Ureter (tissue), 1 donor: ENCODE measurements around the gene CDH23. TPM values are rescaled to one million over a fixed set of nuclear protein-coding genes. Genes with fewer than 3 reads are reported as not detected.

ENCODE experiments used
- DNase-seq: peaks from one replicate; pipeline ENCODE4 v3.0.0-alpha.2; 2020; ENCODE audit warnings: low spot score
- total RNA-seq: library from RNA; stranded (reverse); gene quantifications from one replicate; pipeline ENCODE4 v1.2.4, GENCODE V29; 2023
- donor health status: DM: yes; HTN: yes; CAD: no.

CDH23 gene
- total RNA-seq, 1 donor from 2014 or later = 79.3 TPM

DNA sequence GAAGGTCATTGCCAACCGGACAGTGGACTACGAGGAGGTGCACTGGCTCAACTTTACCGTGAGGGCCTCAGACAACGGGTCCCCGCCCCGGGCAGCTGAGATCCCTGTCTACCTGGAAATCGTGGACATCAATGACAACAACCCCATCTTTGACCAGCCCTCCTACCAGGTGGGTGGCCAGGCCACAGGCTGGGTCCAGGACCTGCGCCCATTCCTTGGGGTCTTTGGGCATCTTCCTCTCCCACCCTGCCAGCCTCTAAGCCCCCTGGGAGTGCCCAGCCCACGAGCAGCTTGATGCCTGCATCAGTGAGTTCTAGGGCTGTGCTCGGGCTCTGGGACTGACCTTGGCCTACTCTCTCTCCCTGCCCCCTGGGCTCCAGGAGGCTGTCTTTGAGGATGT, 402.4 kb downstream of the CDH23 start:
- DNase-seq = no peak

DNA sequence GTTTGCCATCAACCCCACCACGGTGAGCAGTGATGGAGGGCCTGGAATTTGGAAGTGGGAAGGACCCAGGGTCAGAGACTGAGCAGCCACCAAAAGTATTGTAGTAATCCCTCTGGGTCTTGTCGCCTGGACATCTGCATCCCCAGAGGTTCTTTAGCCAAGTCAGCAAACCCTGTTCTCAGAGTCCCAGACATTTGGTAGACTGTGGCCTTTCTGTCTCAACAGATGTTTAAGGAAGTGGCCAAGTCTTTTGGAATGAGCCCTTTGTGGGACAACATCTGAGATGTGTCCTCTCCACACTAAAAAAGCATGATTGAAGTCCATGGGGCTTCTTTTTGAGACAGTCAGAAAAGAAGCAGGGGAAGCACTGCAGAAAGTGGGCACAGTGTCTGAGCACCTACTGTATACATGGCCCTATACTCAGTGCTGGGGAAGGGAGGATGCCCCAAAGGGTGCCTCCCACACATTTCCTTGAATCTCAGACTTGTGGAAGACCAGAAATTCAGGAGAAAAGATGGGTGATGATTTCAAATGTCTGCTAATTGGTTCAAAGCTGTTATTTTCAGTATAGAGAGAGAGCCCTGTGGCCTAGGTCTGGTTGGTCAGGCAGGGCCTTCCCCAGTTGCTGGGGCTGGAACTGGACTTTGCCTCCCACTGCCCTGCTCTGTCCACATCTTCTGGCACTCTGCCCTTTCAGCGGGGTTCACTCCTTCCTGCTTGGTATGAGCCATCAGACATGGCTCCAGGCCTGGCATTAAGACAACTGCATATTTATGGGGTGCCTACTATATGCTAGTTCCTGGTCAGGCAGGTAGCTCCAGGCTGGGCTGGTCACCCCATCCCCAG, 403.1 kb downstream of the CDH23 start:
- no peak for DNase-seq

DNA sequence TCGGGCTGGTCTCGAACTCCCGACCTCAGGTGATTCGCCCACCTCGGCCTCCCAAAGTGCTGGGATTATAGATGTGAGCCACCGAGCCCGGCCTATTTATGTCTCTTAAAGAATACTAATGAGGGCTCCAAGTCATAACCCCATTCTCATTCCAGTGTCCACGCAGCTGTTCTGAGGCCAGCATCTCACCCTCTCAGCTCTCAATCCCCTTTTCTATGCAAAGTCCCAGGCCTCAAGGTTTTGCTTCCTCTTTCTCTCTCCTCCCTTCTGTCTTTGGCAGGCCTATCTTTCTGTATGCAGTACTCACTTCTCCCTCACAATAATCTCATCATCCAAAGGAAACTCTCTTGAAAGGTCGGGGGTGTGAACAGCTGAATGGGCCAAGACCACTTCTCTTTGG, 404.6 kb downstream of the CDH23 start:
- no peak for DNase-seq

DNA sequence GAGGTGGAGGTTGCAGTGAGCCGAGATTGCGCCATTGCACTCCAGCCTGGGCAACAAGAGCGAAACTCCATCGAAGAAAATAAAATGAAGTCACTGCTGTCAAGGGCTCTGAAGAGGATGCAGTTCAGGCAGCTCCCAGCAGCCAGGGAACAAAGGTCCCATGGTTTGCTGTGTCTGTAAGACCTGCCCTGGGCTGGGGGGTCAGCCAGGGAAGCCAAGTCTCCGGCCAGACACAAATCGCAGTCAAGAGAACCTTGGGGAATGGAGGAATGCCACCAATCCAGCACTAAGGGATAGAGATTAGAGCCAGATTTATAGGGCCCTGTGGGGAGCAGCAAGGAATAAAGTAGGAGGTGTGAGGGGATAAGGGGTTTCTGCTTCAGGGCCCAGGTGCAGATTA, 405.5 kb downstream of the CDH23 start:
- no peak for DNase-seq

DNA sequence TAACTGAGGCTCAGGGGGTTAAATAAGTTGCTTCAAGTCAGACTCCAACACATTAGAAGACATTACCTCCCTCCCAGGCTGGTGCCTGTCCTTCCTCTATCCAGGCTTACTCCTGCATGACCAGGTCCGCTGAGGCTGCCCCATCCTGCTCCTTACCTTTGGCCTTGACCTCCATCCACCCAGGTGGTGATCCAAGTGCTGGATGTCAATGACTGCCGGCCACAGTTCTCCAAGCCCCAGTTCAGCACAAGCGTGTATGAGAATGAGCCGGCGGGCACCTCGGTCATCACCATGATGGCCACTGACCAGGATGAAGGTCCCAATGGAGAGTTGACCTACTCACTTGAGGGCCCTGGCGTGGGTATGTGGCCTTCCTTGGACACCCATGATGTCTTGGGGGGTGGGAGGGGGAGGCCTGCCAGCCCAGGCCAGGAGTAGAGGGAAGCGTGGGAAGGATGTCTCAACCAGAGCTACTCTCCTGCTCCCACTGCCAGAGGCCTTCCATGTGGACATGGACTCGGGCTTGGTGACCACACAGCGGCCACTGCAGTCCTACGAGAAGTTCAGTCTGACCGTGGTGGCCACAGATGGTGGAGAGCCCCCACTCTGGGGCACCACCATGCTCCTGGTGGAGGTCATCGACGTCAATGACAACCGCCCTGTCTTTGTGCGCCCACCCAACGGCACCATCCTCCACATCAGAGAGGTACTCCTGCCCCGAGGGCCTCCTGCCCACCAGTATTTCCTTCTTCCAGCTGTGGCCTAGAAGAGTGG, 406.2 kb downstream of the CDH23 start:
- DNase-seq = no peak

DNA sequence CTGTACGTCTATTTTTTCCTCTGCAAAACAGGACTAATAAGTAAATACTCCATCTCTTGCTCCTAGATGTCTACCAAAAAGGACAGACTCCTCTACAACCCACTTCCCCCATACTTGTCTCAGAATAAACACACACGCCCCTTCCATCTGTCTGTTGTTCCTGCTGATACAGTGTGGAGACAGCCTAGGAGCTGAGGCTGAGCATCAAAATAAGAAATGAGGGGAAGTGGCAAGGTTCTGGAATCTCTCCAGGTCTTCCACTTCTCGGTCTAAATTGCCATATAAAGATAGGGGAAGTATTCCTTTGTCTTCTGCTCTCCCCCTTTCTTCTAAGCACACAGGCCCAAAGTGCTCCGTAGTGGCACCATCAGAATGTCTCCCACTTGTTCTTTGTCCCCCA, 407.4 kb downstream of the CDH23 start:
- no peak for DNase-seq

DNA sequence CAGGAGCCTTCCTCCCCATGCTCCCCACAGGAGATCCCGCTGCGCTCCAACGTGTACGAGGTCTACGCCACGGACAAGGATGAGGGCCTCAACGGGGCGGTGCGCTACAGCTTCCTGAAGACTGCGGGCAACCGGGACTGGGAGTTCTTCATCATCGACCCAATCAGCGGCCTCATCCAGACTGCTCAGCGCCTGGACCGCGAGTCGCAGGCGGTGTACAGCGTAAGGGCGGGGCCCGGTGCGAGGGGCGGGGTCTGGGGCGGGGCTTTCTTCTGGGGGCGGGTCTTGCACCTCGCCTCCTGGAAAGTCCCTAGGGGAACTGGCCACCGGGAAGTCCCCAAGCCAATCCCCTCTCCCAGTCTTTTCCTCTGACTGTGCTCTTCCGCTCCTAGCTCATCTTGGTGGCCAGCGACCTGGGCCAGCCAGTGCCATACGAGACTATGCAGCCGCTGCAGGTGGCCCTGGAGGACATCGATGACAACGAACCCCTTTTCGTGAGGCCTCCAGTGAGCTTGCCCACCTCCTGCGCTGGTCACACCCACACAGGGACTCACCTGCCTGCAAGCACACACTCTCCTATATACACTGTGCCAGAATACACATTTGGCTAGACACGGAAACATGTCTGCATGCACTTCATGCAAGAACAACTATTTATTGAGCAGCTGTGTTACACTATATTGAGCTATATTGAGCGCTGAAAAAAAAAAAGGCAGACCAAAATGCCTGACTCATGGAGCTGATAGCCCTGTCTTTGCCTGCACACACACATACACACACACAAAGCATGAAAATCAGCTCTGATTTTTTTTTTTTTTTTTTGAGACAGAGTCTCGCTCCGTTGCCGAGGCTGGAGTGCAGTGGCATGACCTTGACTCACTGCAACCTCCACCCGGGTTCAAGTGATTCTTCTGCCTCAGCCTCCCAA, 409.3 kb downstream of the CDH23 start:
- DNase-seq = no peak

DNA sequence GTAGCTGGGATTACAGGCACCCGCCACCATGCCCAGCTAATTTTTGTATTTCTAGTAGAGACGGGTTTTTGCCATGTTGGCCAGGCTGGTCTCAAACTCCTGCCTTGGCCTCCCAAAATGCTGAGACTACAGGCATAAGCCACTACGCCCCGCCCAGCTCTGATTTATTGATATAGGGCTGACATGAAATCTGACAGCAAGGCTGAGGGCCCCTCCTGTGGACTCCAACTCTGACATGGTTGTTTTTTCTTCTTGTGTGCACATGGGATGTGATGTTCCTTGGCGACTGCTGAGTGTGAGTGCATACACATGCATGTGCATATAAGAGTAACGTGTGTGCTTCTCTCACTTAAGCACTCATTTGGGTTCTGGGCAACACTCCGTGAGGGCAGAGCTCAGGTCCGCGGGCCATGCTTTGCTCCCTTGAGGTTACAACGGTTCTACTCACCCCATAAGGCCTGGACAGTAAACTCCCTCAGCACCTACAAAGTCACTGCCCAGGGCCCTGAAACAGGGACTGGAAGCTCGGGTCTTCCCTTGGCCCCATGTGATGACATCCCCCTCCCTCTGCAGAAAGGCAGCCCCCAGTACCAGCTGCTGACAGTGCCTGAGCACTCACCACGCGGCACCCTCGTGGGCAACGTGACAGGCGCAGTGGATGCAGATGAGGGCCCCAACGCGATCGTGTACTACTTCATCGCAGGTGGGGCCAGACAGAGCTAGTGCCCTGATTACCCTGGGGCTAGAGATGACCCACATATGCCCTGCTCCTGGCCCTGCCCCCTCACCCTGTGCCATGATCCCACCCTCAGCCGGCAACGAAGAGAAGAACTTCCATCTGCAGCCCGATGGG, 410.2 kb downstream of the CDH23 start:
- DNase-seq = no peak

DNA sequence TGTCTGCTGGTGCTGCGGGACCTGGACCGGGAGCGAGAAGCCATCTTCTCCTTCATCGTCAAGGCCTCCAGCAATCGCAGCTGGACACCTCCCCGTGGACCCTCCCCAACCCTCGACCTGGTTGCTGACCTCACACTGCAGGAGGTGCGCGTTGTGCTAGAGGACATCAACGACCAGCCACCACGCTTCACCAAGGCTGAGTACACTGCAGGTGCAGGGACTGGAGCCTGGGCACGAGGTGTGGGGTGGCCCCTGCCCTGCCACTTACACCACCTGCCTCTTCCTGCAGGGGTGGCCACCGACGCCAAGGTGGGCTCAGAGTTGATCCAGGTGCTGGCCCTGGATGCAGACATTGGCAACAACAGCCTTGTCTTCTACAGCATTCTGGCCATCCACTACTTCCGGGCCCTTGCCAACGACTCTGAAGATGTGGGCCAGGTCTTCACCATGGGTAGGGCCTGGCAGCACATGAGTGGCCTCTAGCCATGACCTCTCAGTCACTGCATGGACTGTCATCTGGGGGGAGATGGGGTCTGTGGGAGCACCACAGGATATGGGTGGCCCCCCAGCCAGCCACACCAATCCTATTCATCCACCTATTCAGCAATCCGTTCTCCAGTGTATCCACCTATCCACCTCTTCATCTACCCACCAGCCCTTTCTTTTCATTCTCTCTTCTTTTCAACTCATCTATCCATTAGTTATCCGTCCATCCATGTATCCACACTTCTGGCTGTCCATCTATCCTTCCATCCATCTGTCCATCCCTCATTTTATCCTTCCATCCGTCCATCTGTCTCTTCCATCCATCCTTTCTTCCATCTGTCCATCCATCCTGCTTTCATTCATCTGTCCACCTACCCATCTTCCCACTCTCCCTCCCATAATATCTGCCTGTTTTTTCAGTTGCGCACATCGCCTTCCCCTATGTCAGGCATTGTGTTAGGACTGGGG, 411.1 kb downstream of the CDH23 start:
- DNase-seq = no peak

DNA sequence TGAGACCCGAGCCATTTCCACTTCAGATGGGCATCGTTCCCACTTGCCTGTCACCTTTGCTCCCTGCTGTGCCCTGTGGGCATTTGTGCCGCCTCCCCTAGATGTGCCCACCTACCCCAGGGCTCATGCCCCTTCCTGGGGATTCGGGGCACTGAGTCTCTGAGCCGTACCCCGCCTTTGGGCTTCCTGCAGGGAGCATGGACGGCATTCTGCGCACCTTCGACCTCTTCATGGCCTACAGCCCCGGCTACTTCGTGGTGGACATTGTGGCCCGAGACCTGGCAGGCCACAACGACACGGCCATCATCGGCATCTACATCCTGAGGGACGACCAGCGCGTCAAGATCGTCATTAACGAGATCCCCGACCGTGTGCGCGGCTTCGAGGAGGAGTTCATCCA, 412.9 kb downstream of the CDH23 start:
- no peak for DNase-seq

DNA sequence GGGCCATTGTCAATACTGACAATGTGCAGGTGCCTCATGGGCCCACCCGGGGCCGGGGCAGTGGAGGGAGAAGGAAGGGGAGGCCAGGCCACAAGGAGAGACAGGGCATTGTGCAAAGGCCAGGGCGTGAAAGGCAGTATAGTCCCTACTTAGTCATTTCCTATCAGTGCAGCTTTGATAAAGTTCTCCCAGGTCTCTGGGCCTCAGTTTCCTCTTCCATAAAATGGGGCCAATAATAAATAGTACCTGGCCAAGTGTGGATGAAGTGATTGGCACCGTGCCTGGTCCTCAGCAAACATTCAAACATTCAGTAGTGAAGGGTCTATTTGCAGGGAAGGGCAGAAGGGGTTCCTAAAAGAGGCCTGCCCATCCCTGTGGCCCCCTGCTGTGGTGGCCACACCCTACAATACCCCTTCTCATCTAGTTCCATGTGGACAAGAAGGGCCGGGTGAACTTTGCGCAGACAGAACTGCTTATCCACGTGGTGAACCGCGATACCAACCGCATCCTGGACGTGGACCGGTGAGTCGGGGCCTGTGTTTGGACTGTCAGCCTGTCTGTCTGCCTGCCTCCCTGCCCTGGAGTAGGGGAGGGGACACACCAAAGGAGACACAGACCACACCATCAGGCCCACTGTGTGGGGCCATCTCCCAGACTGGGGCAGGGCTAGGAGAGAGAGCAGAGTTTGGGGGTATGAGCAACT, 413.5 kb downstream of the CDH23 start:
- DNase-seq = no peak

DNA sequence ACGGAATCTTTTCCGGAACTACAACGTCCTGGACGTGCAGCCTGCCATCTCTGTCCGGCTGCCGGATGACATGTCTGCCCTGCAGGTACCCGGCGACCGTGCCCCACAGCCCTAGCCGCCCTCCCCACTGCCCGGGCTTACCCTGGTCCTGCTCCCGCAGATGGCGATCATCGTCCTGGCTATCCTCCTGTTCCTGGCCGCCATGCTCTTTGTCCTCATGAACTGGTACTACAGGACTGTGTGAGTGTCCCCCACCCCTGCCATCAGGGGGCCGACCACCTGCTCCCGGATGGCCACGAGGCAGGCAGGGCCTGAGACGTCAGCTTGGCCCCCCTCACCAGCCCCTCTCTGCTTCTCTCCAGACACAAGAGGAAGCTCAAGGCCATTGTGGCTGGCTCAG, 414.6 kb downstream of the CDH23 start:
- no peak for DNase-seq

DNA sequence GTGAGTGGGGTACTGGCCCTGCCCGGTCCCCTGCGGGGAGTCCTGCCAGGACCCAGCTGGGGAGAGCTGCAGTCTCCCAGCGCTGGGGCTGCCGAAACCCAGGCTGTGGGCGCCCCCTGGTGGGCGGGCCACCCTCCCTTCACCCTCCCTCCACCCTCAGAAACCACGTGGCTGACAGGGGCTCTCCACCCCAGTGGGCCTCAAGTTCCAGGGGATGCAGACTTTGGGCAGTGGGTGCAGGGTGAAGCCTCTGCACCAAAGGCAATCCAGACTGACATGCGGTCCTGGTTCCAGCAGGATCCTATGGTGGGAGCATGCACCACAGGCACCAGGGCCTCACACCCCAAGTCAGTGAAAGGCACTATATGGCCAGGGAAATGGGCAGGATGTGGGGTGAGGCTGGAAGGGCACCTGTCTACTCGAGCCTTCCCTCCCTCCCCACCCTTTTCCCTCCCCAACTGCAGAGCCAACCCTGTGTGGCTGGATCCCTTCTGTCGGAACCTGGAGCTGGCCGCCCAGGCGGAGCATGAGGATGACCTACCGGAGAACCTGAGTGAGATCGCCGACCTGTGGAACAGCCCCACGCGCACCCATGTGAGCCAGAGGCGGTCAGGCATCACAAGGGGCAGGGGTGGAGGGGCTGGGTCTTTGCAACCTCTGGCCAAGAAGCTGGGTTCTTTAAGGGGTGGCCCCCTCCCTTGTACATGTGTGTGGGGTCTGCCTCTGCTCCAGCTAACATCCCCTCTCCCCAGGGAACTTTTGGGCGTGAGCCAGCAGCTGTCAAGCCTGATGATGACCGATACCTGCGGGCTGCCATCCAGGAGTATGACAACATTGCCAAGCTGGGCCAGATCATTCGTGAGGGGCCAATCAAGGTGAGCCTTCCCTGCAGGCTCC, 415.5 kb downstream of the CDH23 start:
- peak; percentile 64 for DNase-seq

DNA sequence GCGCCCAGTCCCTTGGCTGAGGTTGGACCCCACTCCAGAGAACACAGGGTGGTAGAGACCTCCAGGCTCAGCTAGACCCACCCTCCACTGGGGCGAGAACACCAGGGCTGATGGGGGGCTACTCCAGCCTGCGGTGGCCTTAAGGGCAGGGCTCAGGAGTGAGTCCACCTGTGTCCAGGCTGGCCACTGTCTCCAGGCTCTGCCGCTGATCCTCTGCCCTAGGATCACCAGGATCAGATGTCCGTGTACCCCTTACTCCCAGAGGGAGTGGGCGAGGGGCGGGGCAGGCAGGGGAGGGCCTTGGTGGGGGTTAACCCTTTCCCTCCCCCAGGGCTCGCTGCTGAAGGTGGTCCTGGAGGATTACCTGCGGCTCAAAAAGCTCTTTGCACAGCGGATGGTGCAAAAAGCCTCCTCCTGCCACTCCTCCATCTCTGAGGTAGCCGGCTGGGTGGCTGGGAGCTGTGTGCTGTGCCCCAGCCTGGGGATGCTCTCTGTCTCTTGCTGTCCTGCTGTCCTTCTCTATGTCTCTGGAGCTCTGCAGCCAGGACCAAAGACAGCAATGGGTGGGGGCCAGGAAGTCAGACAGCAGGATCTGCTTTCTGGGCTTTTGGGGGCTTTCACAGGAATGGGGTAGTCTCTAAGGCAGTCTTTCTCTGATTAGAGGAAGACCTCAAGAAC, 416.3 kb downstream of the CDH23 start:
- no peak for DNase-seq

DNA sequence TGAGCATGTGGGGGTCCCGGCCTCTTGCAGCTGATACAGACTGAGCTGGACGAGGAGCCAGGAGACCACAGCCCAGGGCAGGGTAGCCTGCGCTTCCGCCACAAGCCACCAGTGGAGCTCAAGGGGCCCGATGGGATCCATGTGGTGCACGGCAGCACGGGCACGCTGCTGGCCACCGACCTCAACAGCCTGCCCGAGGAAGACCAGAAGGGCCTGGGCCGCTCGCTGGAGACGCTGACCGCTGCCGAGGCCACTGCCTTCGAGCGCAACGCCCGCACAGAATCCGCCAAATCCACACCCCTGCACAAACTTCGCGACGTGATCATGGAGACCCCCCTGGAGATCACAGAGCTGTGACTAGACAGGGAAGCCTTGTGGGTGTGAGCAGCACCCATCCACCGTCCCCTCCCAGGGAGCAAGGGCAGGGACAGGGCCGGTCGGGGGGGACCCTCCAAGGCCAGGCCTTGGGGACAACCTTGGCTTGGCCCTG, 418.2 kb downstream of the CDH23 start:
- DNase-seq = no peak

DNA sequence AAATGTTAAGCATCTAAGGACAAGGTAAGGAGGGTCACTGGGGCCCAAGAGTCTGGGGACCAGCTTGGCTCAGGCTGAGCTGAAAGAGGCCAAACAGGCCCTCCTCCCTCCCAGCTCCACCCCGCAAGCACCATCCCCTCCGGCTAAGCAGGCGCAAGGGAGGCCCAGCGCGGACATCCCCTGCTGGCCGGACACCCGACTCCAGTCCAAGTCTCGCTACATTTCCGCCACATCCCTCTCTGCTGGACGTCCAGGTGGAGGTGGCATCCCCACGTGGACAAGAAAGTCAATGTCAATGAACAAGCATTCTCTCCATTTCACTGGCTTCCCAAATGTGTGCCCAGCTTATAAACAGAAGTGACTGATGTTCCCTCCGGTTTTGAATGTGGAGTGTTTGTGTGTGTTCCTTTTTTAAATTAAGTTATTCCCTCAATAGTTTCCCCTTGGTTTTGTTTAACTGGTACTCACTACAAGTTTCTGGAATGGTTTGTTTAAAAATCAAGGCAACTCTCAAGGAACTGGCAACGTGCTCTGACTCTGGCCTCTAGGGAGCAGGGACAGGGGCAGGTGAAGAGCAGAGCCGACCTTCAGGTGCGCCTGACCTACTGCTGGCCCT, 418.9 kb downstream of the CDH23 start:
- no peak for DNase-seq

DNA sequence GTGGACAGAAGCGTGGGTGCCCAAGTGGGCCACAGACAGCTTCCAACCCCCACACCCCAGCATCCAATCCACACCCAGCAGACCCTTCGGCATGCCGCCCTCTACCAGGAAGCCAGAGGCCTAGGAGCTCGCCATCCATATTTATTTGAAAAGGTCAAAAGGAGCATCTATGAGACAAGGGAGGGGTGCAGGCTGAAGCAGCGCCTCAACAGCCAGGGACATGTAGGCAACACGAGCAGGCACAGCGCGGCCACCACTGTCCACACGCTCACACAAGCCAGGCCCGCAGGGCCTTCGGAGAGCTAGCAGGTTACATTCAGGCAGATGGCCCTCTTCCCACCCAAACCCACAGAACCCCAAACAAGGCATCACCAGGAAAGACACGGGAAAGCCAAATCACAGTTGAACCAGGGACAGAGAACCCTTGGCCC, 419.7 kb downstream of the CDH23 start:
- DNase-seq = no peak
